AG09319 (cell line): ENCODE data around the gene CACNA1C.

Source experiments
- DNase-seq: peaks from one replicate; pipeline ENCODE4 v3.0.0-alpha.2; 2010; ENCODE audit warnings: low read depth; ENCODE audit errors: extremely low read depth
- CTCF ChIP-seq: IDR thresholded peaks from 2 replicates; pipeline ENCODE4 v1.5.1; 2011; ENCODE audit warnings: low read depth, mild to moderate bottlenecking, inconsistent platforms, low read length, moderate library complexity

Gene CACNA1C

DNA sequence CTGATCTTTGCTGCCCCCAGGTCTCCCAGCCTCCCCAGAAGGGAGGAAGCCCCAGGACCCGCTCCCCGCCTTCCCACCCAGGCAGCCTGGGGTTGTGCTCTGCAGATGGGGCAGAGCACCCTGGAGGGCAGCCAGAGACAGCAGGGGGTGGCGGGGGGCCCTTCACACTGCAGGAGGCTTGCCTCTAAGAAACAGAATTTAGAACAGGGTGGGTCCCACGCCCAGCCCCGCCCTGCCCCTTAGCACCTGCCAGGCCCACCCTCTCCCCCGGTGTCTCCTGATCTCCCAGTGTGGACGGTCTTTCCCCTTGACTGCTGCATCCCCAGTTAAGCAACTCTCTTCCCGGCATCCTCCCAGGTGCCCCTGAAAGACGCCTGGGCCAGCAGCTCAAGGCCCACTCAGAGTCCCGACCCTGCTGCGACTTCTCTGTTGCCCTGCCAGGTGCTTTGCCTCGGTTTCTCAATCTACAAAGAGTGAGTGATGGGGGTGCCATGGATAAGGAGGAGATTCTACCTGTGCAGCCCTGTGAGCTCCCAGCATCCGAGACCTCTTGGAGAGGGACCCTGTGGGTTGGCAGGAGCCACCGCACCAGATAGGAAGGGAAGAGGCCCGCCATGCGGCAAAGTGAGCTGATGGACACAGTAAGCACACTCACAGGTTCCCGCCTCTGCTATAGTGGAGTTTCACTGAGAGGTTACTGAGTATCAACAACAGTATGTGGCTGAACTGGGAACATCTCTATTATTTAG, 414.8 kb downstream of the CACNA1C start:
- no peak for DNase-seq
- TF ChIP-seq CTCF = no peak

DNA sequence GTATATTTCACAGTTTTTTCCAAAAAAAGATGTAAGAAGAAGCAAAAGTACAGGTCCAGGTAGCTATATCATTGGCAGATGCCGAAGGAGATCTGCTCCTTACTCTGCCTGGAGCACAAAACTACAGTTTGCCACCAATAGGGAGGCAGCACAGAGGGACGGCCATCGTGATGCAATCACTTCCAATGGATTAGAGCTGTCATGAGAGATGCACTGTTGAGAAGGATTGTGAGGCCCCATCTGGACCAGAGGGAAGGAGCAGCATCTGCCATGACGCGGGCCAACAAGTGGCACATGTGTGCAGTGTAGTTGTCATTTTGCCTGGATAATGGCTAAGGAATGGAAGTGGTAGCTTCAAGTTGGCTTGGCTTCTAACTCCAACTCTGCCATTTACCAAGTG, 423.2 kb downstream of the CACNA1C start:
- TF ChIP-seq CTCF = no peak
- no peak for DNase-seq

GRCh38 chr12:2477009-2477766, 424.4 kb downstream of the CACNA1C start:
- no peak for DNase-seq

DNA sequence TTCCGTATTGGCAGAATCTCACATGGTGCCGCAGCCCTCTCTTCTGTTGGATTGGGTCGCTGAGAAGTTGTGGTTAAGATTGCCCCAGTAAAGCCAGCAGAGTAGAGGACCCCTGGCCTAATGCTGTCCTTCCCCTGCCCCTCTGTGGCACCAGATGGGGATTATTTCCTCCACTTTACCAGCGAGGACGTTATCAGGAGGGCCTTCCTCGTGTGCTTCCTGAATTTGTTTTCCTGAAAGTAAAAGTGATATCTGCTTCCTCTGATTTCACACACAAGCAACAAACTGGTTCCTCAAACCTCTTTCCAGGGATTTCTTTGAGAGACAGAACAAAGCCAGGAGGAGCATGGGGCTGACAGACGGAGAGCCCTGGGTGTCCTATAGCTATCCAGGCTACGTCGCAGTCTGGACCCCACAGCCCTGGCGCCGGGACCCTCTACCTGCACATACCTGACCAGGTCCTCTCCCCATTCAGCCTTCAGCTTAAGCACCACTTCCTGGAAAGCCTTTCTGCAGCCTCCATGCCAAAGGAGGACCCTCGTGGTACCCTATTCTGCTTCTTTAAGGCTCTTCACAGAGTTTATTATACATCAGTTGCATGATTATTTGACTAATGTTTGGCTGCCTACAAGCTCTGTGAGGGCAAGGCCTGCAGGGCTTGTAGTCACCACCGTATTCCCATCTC, 427.2 kb downstream of the CACNA1C start:
- no peak for DNase-seq

More at GRCh38 chr12:2477009-2477766, 424.4 kb downstream of the CACNA1C start:
- no peak for TF ChIP-seq CTCF

GRCh38 chr12:2481346-2481745, 428.6 kb downstream of the CACNA1C start:
- DNase-seq = no peak
- no peak for TF ChIP-seq CTCF

More for the DNA sequence above, 427.2 kb downstream of the CACNA1C start:
- no peak for TF ChIP-seq CTCF

DNA sequence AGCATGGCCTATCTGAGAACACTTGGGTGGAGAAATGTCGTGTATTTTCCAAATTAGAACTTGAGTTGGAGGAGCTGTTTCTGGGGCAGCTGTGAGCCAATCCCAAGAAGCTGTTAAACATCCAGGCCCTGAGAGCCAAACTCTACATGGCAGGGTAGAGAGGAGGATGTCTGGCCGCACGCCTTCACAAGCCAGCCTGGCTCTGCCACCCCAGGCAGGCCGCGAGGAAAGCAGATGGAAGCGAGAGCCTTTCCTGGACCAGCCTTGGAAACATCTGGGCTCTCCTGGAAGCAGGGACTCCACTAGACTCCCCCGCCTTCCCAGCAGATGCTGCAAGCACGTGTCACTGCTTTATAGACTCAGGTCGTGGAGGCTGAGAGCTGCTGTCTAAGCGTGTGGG, 429.2 kb downstream of the CACNA1C start:
- no peak for DNase-seq

More for the DNA sequence above, 429.2 kb downstream of the CACNA1C start:
- no peak for TF ChIP-seq CTCF
